ENCODE measurements around the gene ALKBH8. TPM values are rescaled to one million over a fixed set of nuclear protein-coding genes. Genes with fewer than 3 reads are reported as not detected.
"Not testable (repeated sequence)": the region's sequence is repeated elsewhere in the genome, so short reads cannot be mapped to it uniquely, and the experiment has no call there.

The ALKBH8 gene
- total RNA-seq, 1 experiment from 2014 or later = 5.3 TPM

- no peak for DNase-seq (ENCODE audit: low spot score)
- in situ Hi-C loops (cut with HindIII; ENCODE audit: low sequenced_read_pairs) = no loop called here
These were observed 26.7 kb downstream of the ALKBH8 start for GRCh38 chr11:107538821-107539220.

- DNase-seq (ENCODE audit: low spot score) = no peak
These were observed 27.3 kb downstream of the ALKBH8 start for GRCh38 chr11:107538239-107538638.

GRCh38 chr11:107537155-107537554, 28.4 kb downstream of the ALKBH8 start:
- in situ Hi-C loops (cut with HindIII; ENCODE audit: low sequenced_read_pairs); DNase-seq (ENCODE audit: low spot score): not testable (repeated sequence)

More at GRCh38 chr11:107538239-107538638, 27.3 kb downstream of the ALKBH8 start:
- in situ Hi-C loops (cut with HindIII; ENCODE audit: low sequenced_read_pairs) = no loop called here

GRCh38 chr11:107526197-107526596, 39.3 kb downstream of the ALKBH8 start:
- in situ Hi-C loops (cut with HindIII; ENCODE audit: low sequenced_read_pairs) = no loop called here
- DNase-seq (ENCODE audit: low spot score) = no peak

- no peak for DNase-seq (ENCODE audit: low spot score)
- in situ Hi-C loops (cut with HindIII; ENCODE audit: low sequenced_read_pairs) = no loop called here
These were observed 56.7 kb downstream of the ALKBH8 start for GRCh38 chr11:107508858-107509244.

GRCh38 chr11:107508201-107508857, 57.2 kb downstream of the ALKBH8 start:
- in situ Hi-C loops (cut with HindIII; ENCODE audit: low sequenced_read_pairs) = no loop called here
- no peak for DNase-seq (ENCODE audit: low spot score)

GRCh38 chr11:107505647-107506225, 59.8 kb downstream of the ALKBH8 start:
- in situ Hi-C loops (cut with HindIII; ENCODE audit: low sequenced_read_pairs) = no loop called here
- DNase-seq (ENCODE audit: low spot score) = peak; percentile 13

GRCh38 chr11:107504981-107505380, 60.6 kb downstream of the ALKBH8 start:
- in situ Hi-C loops (cut with HindIII; ENCODE audit: low sequenced_read_pairs) = no loop called here
- peak; percentile 35 for DNase-seq (ENCODE audit: low spot score)

GRCh38 chr11:107501713-107502112, 63.8 kb downstream of the ALKBH8 start:
- in situ Hi-C loops (cut with HindIII; ENCODE audit: low sequenced_read_pairs) = no loop called here
- no peak for DNase-seq (ENCODE audit: low spot score)

GRCh38 chr11:107497371-107497770, 68.2 kb downstream of the ALKBH8 start:
- DNase-seq (ENCODE audit: low spot score); in situ Hi-C loops (cut with HindIII; ENCODE audit: low sequenced_read_pairs): not testable (repeated sequence)

GRCh38 chr11:107496011-107496410, 69.5 kb downstream of the ALKBH8 start:
- no peak for DNase-seq (ENCODE audit: low spot score)
- in situ Hi-C loops (cut with HindIII; ENCODE audit: low sequenced_read_pairs) = no loop called here

- no peak for DNase-seq (ENCODE audit: low spot score)
- in situ Hi-C loops (cut with HindIII; ENCODE audit: low sequenced_read_pairs) = no loop called here
These were observed 71.5 kb downstream of the ALKBH8 start for GRCh38 chr11:107494055-107494454.

- DNase-seq (ENCODE audit: low spot score) = no peak
- in situ Hi-C loops (cut with HindIII; ENCODE audit: low sequenced_read_pairs) = no loop called here
These were observed 72.4 kb downstream of the ALKBH8 start for GRCh38 chr11:107493117-107493516.

GRCh38 chr11:107490836-107491235, 74.7 kb downstream of the ALKBH8 start:
- no peak for DNase-seq (ENCODE audit: low spot score)

GRCh38 chr11:107482234-107482633, 83.3 kb downstream of the ALKBH8 start:
- in situ Hi-C loops (cut with HindIII; ENCODE audit: low sequenced_read_pairs) = no loop called here
- no peak for DNase-seq (ENCODE audit: low spot score)

More at GRCh38 chr11:107490836-107491235, 74.7 kb downstream of the ALKBH8 start:
- in situ Hi-C loops (cut with HindIII; ENCODE audit: low sequenced_read_pairs) = no loop called here

- in situ Hi-C loops (cut with HindIII; ENCODE audit: low sequenced_read_pairs) = no loop called here
- DNase-seq (ENCODE audit: low spot score) = no peak
These were observed 86.6 kb downstream of the ALKBH8 start for GRCh38 chr11:107478922-107479321.

- in situ Hi-C loops (cut with HindIII; ENCODE audit: low sequenced_read_pairs) = no loop called here
These were observed 87.7 kb downstream of the ALKBH8 start for GRCh38 chr11:107477820-107478219.

GRCh38 chr11:107473792-107474191, 91.7 kb downstream of the ALKBH8 start:
- in situ Hi-C loops (cut with HindIII; ENCODE audit: low sequenced_read_pairs) = no loop called here
- DNase-seq (ENCODE audit: low spot score) = no peak

More at GRCh38 chr11:107477820-107478219, 87.7 kb downstream of the ALKBH8 start:
- DNase-seq (ENCODE audit: low spot score) = no peak

GRCh38 chr11:107472966-107473365, 92.6 kb downstream of the ALKBH8 start:
- in situ Hi-C loops (cut with HindIII; ENCODE audit: low sequenced_read_pairs) = no loop called here

GRCh38 chr11:107468596-107468995, 96.9 kb downstream of the ALKBH8 start:
- no peak for DNase-seq (ENCODE audit: low spot score)
- in situ Hi-C loops (cut with HindIII; ENCODE audit: low sequenced_read_pairs) = no loop called here

More at GRCh38 chr11:107472966-107473365, 92.6 kb downstream of the ALKBH8 start:
- no peak for DNase-seq (ENCODE audit: low spot score)

- DNase-seq (ENCODE audit: low spot score) = no peak
- in situ Hi-C loops (cut with HindIII; ENCODE audit: low sequenced_read_pairs) = no loop called here
These were observed 97.8 kb downstream of the ALKBH8 start for GRCh38 chr11:107467696-107468095.

Data from G401 (cell line).